Measurements from ENCODE around the gene ASAP3. TPM values are rescaled to one million over a fixed set of nuclear protein-coding genes. Genes with fewer than 3 reads are reported as not detected.

The ASAP3 gene
- total RNA-seq, 1 donor from 2014 or later, result 36.4 TPM

GRCh38 chr1:23399229-23399628, 84.8 kb downstream of the ASAP3 start:
- no peaks in the 10 kb centered on the region for H3K9me3 Mint-ChIP-seq (ENCODE audit: unreplicated experiment)
- no peak overlapping the region for H3K27ac Mint-ChIP-seq (ENCODE audit: unreplicated experiment)
- no peak for TF ChIP-seq CTCF (IDR thresholded peaks at IDR 0.05; ENCODE audit: unreplicated experiment)
- peaks cover 8% of the 10 kb centered on the region for H3K36me3 Mint-ChIP-seq (ENCODE audit: low read depth, unreplicated experiment)
- H3K4me1 Mint-ChIP-seq (ENCODE audit: unreplicated experiment), result peaks cover 19% of the 10 kb centered on the region
- peaks cover 12% of the 10 kb centered on the region for H3K27me3 Mint-ChIP-seq (ENCODE audit: unreplicated experiment)
- no peak for DNase-seq (ENCODE audit: low spot score)
- H3K4me3 Mint-ChIP-seq (ENCODE audit: unreplicated experiment), result no peak overlapping the region

- Mint-ChIP-seq H3K36me3 (ENCODE audit: low read depth, unreplicated experiment) (peaks cover 8% of the 10 kb centered on the region), H3K27ac (ENCODE audit: unreplicated experiment) (no peak overlapping the region), H3K4me3 (ENCODE audit: unreplicated experiment) (peak overlapping the region; percentile 51), H3K27me3 (ENCODE audit: unreplicated experiment) (peaks cover 15% of the 10 kb centered on the region), H3K9me3 (ENCODE audit: unreplicated experiment) (no peaks in the 10 kb centered on the region), H3K4me1 (ENCODE audit: unreplicated experiment) (peaks cover 16% of the 10 kb centered on the region)
- TF ChIP-seq CTCF (IDR thresholded peaks at IDR 0.05; ENCODE audit: unreplicated experiment), result no peak
- DNase-seq (ENCODE audit: low spot score), result no peak
Observed at GRCh38 chr1:23397908-23398307, 86.1 kb downstream of the ASAP3 start.

- Mint-ChIP-seq H3K9me3 (ENCODE audit: unreplicated experiment) (no peaks in the 10 kb centered on the region), H3K27me3 (ENCODE audit: unreplicated experiment) (peaks cover 14% of the 10 kb centered on the region), H3K4me3 (ENCODE audit: unreplicated experiment) (no peak overlapping the region), H3K4me1 (ENCODE audit: unreplicated experiment) (peaks cover 12% of the 10 kb centered on the region), H3K36me3 (ENCODE audit: low read depth, unreplicated experiment) (peaks cover 5% of the 10 kb centered on the region), H3K27ac (ENCODE audit: unreplicated experiment) (peak overlapping the region; percentile 72)
- no peak for TF ChIP-seq CTCF (IDR thresholded peaks at IDR 0.05; ENCODE audit: unreplicated experiment)
- no peak for DNase-seq (ENCODE audit: low spot score)
Observed at GRCh38 chr1:23396380-23396779, 87.6 kb downstream of the ASAP3 start.

GRCh38 chr1:23395849-23396248, 88.1 kb downstream of the ASAP3 start:
- DNase-seq (ENCODE audit: low spot score), result no peak
- H3K4me1 Mint-ChIP-seq (ENCODE audit: unreplicated experiment), result peaks cover 12% of the 10 kb centered on the region
- H3K4me3 Mint-ChIP-seq (ENCODE audit: unreplicated experiment), result no peak overlapping the region
- TF ChIP-seq CTCF (IDR thresholded peaks at IDR 0.05; ENCODE audit: unreplicated experiment), result no peak
- peaks cover 5% of the 10 kb centered on the region for H3K36me3 Mint-ChIP-seq (ENCODE audit: low read depth, unreplicated experiment)
- H3K27ac Mint-ChIP-seq (ENCODE audit: unreplicated experiment), result no peak overlapping the region
- H3K27me3 Mint-ChIP-seq (ENCODE audit: unreplicated experiment), result peaks cover 14% of the 10 kb centered on the region
- H3K9me3 Mint-ChIP-seq (ENCODE audit: unreplicated experiment), result no peaks in the 10 kb centered on the region

GRCh38 chr1:23395154-23395724, 88.7 kb downstream of the ASAP3 start:
- peaks cover 13% of the 10 kb centered on the region for H3K4me1 Mint-ChIP-seq (ENCODE audit: unreplicated experiment)
- H3K27me3 Mint-ChIP-seq (ENCODE audit: unreplicated experiment), result peaks cover 14% of the 10 kb centered on the region
- peaks cover 5% of the 10 kb centered on the region for H3K36me3 Mint-ChIP-seq (ENCODE audit: low read depth, unreplicated experiment)
- no peak overlapping the region for H3K27ac Mint-ChIP-seq (ENCODE audit: unreplicated experiment)
- H3K4me3 Mint-ChIP-seq (ENCODE audit: unreplicated experiment), result no peak overlapping the region
- TF ChIP-seq CTCF (IDR thresholded peaks at IDR 0.05; ENCODE audit: unreplicated experiment), result no peak
- no peaks in the 10 kb centered on the region for H3K9me3 Mint-ChIP-seq (ENCODE audit: unreplicated experiment)
- no peak for DNase-seq (ENCODE audit: low spot score)

All from endothelial cell (in vitro differentiated cells).